GM23248 (cell line): Measurements from ENCODE around the gene MORC2. TPM values are rescaled to one million over a fixed set of nuclear protein-coding genes. Genes with fewer than 3 reads are reported as not detected.

Source experiments
- DNase-seq: peaks from one replicate; pipeline ENCODE4 v3.0.0-alpha.2; 2015
- H2AFZ ChIP-seq: fragments of 200-600 bp; sonication (generic); 2 replicates; pipeline ENCODE4 v1.6.1; 2016; ENCODE audit warnings: antibody characterized with exemption
- H3F3A ChIP-seq: fragments of 200-600 bp; sonication (generic); 2 replicates; pipeline ENCODE4 v1.6.1; 2016; ENCODE audit warnings: mild to moderate bottlenecking, antibody characterized with exemption, mixed run types; ENCODE audit not compliant: insufficient read depth
- H3K27ac ChIP-seq: fragments of 200-600 bp; sonication (generic); 2 replicates; pipeline ENCODE4 v1.5.1; 2016; ENCODE audit warnings: mild to moderate bottlenecking
- H3K27me3 ChIP-seq: fragments of 200-600 bp; sonication (generic); replicated peaks from 2 replicates; pipeline ENCODE4 v1.6.1; 2016; ENCODE audit warnings: mild to moderate bottlenecking; ENCODE audit not compliant: insufficient read depth
- H3K36me3 ChIP-seq: fragments of 200-600 bp; sonication (generic); 2 replicates; pipeline ENCODE4 v1.6.1; 2016; ENCODE audit warnings: low read depth, mild to moderate bottlenecking
- H3K4me1 ChIP-seq: fragments of 200-600 bp; sonication (generic); 2 replicates; pipeline ENCODE4 v1.6.1; 2016; ENCODE audit warnings: mild to moderate bottlenecking; ENCODE audit not compliant: insufficient read depth
- H3K4me2 ChIP-seq: fragments of 200-600 bp; sonication (generic); one replicate; pipeline ENCODE4 v1.6.1; 2016; ENCODE audit warnings: mild to moderate bottlenecking; ENCODE audit not compliant: unreplicated experiment
- H3K4me3 ChIP-seq: fragments of 200-600 bp; sonication (generic); 2 replicates; pipeline ENCODE4 v1.5.1; 2016; ENCODE audit warnings: mild to moderate bottlenecking
- H3K79me2 ChIP-seq: fragments of 200-600 bp; sonication (generic); 2 replicates; pipeline ENCODE4 v1.6.1; 2016; ENCODE audit warnings: mild to moderate bottlenecking; ENCODE audit not compliant: insufficient read depth
- H3K9ac ChIP-seq: fragments of 200-600 bp; sonication (generic); 2 replicates; pipeline ENCODE4 v1.6.1; 2016; ENCODE audit warnings: mild to moderate bottlenecking
- H3K9me2 ChIP-seq: fragments of 200-600 bp; sonication (generic); 2 replicates; pipeline ENCODE4 v1.6.1; 2016; ENCODE audit warnings: mixed run types, mild to moderate bottlenecking, moderate library complexity; ENCODE audit not compliant: insufficient read depth
- H3K9me3 ChIP-seq: fragments of 200-600 bp; sonication (generic); one replicate; pipeline ENCODE4 v1.6.1; 2017; ENCODE audit warnings: low read depth
- H4K20me1 ChIP-seq: fragments of 200-600 bp; sonication (generic); 2 replicates; pipeline ENCODE4 v1.6.0; 2016; ENCODE audit not compliant: insufficient read depth
- EZH2 ChIP-seq: fragments of 200-600 bp; sonication (generic); IDR thresholded peaks from 2 replicates; pipeline ENCODE4 v1.6.1; 2018; ENCODE audit warnings: antibody characterized with exemption, mild to moderate bottlenecking; ENCODE audit not compliant: insufficient read depth, poor library complexity, severe bottlenecking
- EZH2phosphoT487 ChIP-seq: fragments of 200-600 bp; sonication (generic); IDR thresholded peaks from 2 replicates; pipeline ENCODE4 v1.6.1; 2018; ENCODE audit warnings: antibody characterized with exemption, moderate library complexity, mild to moderate bottlenecking, low read depth; ENCODE audit not compliant: insufficient read depth
- WGBS, 2 experiments: methylation state at CpG; one replicate each; pipeline ENCODE4 v1.1.6; 2015 to 2017; ENCODE audit warnings: low lambda C conversion rate in 2 of 2, low coverage in 1 of 2; ENCODE audit errors: missing lambda C conversion rate in 2 of 2; 5-methylcytosine and 5-hydroxymethylcytosine counted together
- in situ Hi-C: fragments of 300-500 bp; cut with MboI; formaldehyde crosslinking; loops from 2 replicates; pipeline ENCODE4 v1.15.0; 2020
- polyA plus RNA-seq: library from polyadenylated mRNA; unstranded; fragments of >200 nt; fragmentation: Nextera tagmentation; extraction: Ambion mirVana; gene quantifications from 2 replicates; pipeline ENCODE4 v1.2.1, GENCODE V29; 2016
- total RNA-seq: library from RNA; depleted of rRNA; stranded (reverse); fragments of >200 nt; shearing (Covaris generic); gene quantifications from 2 replicates; pipeline ENCODE4 v1.2.3, GENCODE V29; 2014

The MORC2 gene
- total and polyA plus RNA-seq, 2 experiments from 2014 or later, result 13.2 to 16.8 TPM

- Histone ChIP-seq H3K4me3 (no peak overlapping the region), H3K36me3 (peaks cover 28% of the 10 kb centered on the region), H3K27me3 (no peaks in the 10 kb centered on the region), H3F3A (peaks cover 38% of the 10 kb centered on the region; the same call in 1 of the 2 replicates), H3K9me3 (no peaks in the 10 kb centered on the region), H3K79me2 (peaks cover 55% of the 10 kb centered on the region), H4K20me1 (peaks cover 10% of the 10 kb centered on the region; the same call in 1 of the 2 replicates), H2AFZ (no peak overlapping the region), H3K4me1 (no peaks in the 10 kb centered on the region), H3K9ac (no peak overlapping the region), H3K27ac (no peak overlapping the region), H3K4me2 (no peak overlapping the region), H3K9me2 (no peaks in the 10 kb centered on the region)
- WGBS, 2 experiments, result 94 to 98% methylated on average over 3 of the region's 3 CpGs
- DNase-seq, result no peak
- in situ Hi-C loops, result no loop called here
- TF ChIP-seq EZH2 (no peak), EZH2phosphoT487 (no peak)
Measured at GRCh38 chr22:30978304-30978962, 9.9 kb upstream of the MORC2 start.

DNA sequence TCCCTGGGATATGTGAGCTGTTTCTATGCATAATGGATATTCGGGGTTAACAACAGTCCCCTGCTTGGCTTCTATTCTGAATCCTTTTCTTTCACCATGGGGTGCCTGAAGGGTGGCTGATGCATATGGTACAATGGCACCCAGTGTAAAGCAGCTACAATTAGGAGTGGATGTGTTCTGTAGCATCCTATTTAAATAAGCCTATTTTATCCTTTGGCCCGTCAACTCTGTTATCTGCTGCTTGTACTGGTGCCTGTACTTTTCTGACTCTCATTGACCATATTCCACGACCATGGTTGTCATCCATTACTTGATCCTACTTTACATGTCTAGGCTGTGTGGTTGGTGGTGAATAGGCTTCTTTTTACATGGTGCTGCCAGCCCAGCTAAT, 1.8 kb upstream of the MORC2 start:
- H3F3A ChIP-seq, result 0 out of 2 replicates have a peak, but pooled peaks cover 10% of the 10 kb centered on the region
- H2AFZ ChIP-seq, result 0 out of 2 replicates have a peak overlapping the region, but pooled peaks have one; percentile 87
- TF ChIP-seq EZH2 (no peak), EZH2phosphoT487 (no peak)
- H3K4me1 ChIP-seq, result peaks cover 43% of the 10 kb centered on the region
- H3K4me3 ChIP-seq, result peak overlapping the region; percentile 88
- H3K9me2 ChIP-seq, result no peaks in the 10 kb centered on the region
- in situ Hi-C loops, result no loop called here
- no peaks in the 10 kb centered on the region for H3K9me3 ChIP-seq
- H3K27ac ChIP-seq, result no peak overlapping the region
- H3K27me3 ChIP-seq, result no peaks in the 10 kb centered on the region
- WGBS, 2 experiments, result 87 to 93% methylated on average over 3 of the region's 3 CpGs
- H4K20me1 ChIP-seq, result peaks cover 29% of the 10 kb centered on the region; the same call in 1 of the 2 replicates
- peaks cover 51% of the 10 kb centered on the region for H3K36me3 ChIP-seq
- DNase-seq, result peak; percentile 13
- H3K9ac ChIP-seq, result peak overlapping the region; percentile 94
- peak overlapping the region; percentile 90 for H3K4me2 ChIP-seq
- peaks cover 93% of the 10 kb centered on the region for H3K79me2 ChIP-seq

GRCh38 chr22:30969532-30970355, 1.2 kb upstream of the MORC2 start:
- in situ Hi-C loops, result no loop called here
- H3K9me3 ChIP-seq, result no peaks in the 10 kb centered on the region
- no peaks in the 10 kb centered on the region for H3K27me3 ChIP-seq
- peak overlapping the region; percentile 88 for H3K4me3 ChIP-seq
- no peak for TF ChIP-seq EZH2phosphoT487
- TF ChIP-seq EZH2, result no peak
- H2AFZ ChIP-seq, result peak overlapping the region; percentile 87
- WGBS, 2 experiments, result 7 to 8% methylated on average over 34 to 35 of the region's 49 CpGs
- H3K4me2 ChIP-seq, result peak overlapping the region; percentile 90
- H3K9ac ChIP-seq, result peak overlapping the region; percentile 94
- H3F3A ChIP-seq, result 0 out of 2 replicates have a peak, but pooled peaks cover 10% of the 10 kb centered on the region
- peak overlapping the region; percentile 86 for H3K27ac ChIP-seq
- H3K36me3 ChIP-seq, result peaks cover 45% of the 10 kb centered on the region
- H4K20me1 ChIP-seq, result peaks cover 29% of the 10 kb centered on the region; the same call in 1 of the 2 replicates
- peak; percentile 73 for DNase-seq
- H3K9me2 ChIP-seq, result no peaks in the 10 kb centered on the region
- H3K79me2 ChIP-seq, result peaks cover 93% of the 10 kb centered on the region
- peaks cover 43% of the 10 kb centered on the region for H3K4me1 ChIP-seq

DNA sequence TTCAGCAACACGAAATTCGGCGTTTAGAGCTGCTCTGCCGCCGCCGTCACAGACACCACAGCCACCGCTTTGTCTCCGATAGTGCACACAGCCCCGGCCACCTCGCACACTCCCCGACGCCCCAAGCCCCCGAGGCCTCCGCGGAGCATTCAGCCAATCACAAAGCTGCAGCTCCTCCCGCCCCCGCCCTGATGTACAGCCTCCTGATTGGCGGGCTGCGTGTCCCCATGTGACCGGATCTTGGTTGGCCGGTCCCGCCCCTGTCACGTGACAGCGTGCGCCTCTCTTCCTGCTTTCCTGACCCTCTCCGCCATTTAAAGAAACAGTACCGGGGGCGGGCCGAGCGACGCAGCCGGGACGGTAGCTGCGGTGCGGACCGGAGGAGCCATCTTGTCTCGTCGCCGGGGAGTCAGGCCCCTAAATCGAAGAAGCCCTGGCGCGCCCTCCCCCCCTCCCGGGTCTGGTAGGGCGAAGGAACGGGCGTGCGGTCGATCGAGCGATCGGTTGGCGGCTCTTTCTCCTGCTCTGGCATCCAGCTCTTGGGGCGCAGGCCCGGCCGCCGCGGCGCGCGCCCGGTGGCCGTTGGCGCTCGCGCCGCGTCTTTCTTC, 454 bp upstream of the MORC2 start, which contains the start of gene TUG1:
TSS of gene TUG1 (plus strand) at position 342 of the 608 bp plus-strand sequence.
- H3K36me3 ChIP-seq, result peaks cover 38% of the 10 kb centered on the region
- peak within 1 kb of the TSS; percentile 94 for H3K9ac ChIP-seq
- peak within 1 kb of the TSS; percentile 87 for H2AFZ ChIP-seq
- WGBS, 2 experiments, result 0 to 1% methylated on average over 43 to 49 of the region's 67 CpGs
- H3K4me1 ChIP-seq, result peaks cover 43% of the 10 kb centered on the region
- H3K9me3 ChIP-seq, result no peaks in the 10 kb centered on the region
- no peak for TF ChIP-seq EZH2phosphoT487
- no peak for TF ChIP-seq EZH2
- H3K27me3 ChIP-seq, result no peaks in the 10 kb centered on the region
- H3K9me2 ChIP-seq, result no peaks in the 10 kb centered on the region
- H3K79me2 ChIP-seq, result peaks cover 93% of the 10 kb centered on the region
- 0 out of 2 replicates have a peak, but pooled peaks cover 10% of the 10 kb centered on the region for H3F3A ChIP-seq
- DNase-seq, result peak; percentile 99
- in situ Hi-C loops, result no loop called here
- H3K4me2 ChIP-seq, result peak within 1 kb of the TSS; percentile 90
- H3K27ac ChIP-seq, result peak within 1 kb of the TSS; percentile 86
- H4K20me1 ChIP-seq, result peaks cover 29% of the 10 kb centered on the region; the same call in 1 of the 2 replicates
- peak within 1 kb of the TSS; percentile 88 for H3K4me3 ChIP-seq
